HEK293 (cell line): ENCODE results near the gene PLEKHJ1.

Experiments used
- CTCF ChIP-seq: fragments of 450-650 bp; formaldehyde crosslinking; IDR thresholded peaks from 2 replicates; pipeline ENCODE4 v1.5.1; 2016; ENCODE audit warnings: missing biosample characterization, missing genetic modification characterization
- GLI2 ChIP-seq: fragments of 450-650 bp; formaldehyde crosslinking; IDR thresholded peaks from 2 replicates; pipeline ENCODE4; 2017; ENCODE audit warnings: missing biosample characterization, missing genetic modification characterization, low read depth, borderline replicate concordance
- INSM2 ChIP-seq: fragments of 450-650 bp; formaldehyde crosslinking; IDR thresholded peaks from 2 replicates; pipeline ENCODE4 v1.5.1; 2016; ENCODE audit warnings: missing biosample characterization, missing genetic modification characterization
- KLF1 ChIP-seq: fragments of 450-650 bp; formaldehyde crosslinking; IDR thresholded peaks from 2 replicates; pipeline ENCODE4 v1.5.1; 2016; ENCODE audit warnings: missing biosample characterization, missing genetic modification characterization
- RBAK ChIP-seq: fragments of 450-650 bp; formaldehyde crosslinking; IDR thresholded peaks from 2 replicates; pipeline ENCODE4 v1.5.1; 2016; ENCODE audit warnings: missing biosample characterization, missing genetic modification characterization
- YY2 ChIP-seq: fragments of 450-650 bp; formaldehyde crosslinking; IDR thresholded peaks from 2 replicates; pipeline ENCODE4 v1.5.1; 2016; ENCODE audit warnings: missing biosample characterization, missing genetic modification characterization
- ZBTB8A ChIP-seq: fragments of 450-650 bp; formaldehyde crosslinking; IDR thresholded peaks from 2 replicates; pipeline ENCODE4 v1.5.1; 2016; ENCODE audit warnings: missing biosample characterization, missing genetic modification characterization
- ZNF10 ChIP-seq: fragments of 450-650 bp; formaldehyde crosslinking; IDR thresholded peaks from 2 replicates; pipeline ENCODE4 v1.5.1; 2017; ENCODE audit warnings: missing biosample characterization, missing genetic modification characterization
- ZNF274 ChIP-seq, 2 experiments: fragments of 200-500 bp in 1 of 2; fragments of 450-650 bp in 1 of 2; sonication (Bioruptor generic) in 1 of 2; formaldehyde crosslinking in 1 of 2; IDR thresholded peaks; 2 replicates each; pipeline versions ENCODE4 v1.5.1 to v1.6.1; 2014 to 2016; ENCODE audit warnings: borderline replicate concordance in 1 of 2, inconsistent platforms in 1 of 2, low read length in 1 of 2, missing biosample characterization in 1 of 2, missing genetic modification characterization in 1 of 2
- ZNF292 ChIP-seq: fragments of 450-650 bp; formaldehyde crosslinking; IDR thresholded peaks from 2 replicates; pipeline ENCODE4 v1.5.1; 2016; ENCODE audit warnings: low read depth, missing biosample characterization, missing genetic modification characterization, borderline replicate concordance
- ZNF549 ChIP-seq: fragments of 450-650 bp; IDR thresholded peaks from 2 replicates; pipeline ENCODE4 v1.5.1; 2018; ENCODE audit warnings: missing biosample characterization, missing genetic modification characterization, mild to moderate bottlenecking, inconsistent platforms, moderate library complexity

DNA sequence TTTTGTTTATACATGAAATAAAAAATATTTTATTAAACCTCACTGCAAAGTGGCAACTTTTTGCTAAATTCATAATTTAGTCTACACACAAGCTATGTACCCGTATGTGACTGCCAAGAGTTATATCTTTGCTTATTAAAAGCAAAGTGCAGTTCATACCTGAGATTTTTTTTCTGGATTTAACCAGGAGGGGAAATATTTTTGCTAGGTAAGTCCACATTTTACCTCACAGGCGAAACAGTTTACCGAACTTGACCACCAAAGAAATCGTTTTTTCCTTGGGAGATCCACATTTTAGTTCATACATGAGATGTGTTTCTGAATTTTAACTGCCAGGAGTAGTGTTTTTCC is 32.3 kb upstream of the PLEKHJ1 start:
- TF ChIP-seq CTCF (tag by site-specific recombination) (no peak), ZNF10 (tag by site-specific recombination) (no peak), GLI2 (tag by site-specific recombination) (no peak), ZNF292 (tag by site-specific recombination) (no peak), INSM2 (no peak), ZNF549 (tag by site-specific recombination) (no peak), ZNF274 (IDR thresholded peaks at IDR 0.05; ENCODE audit: low read length) (no peak), ZNF274 (tag by site-specific recombination; IDR thresholded peaks at IDR 0.05; ENCODE audit: borderline replicate concordance) (no peak), YY2 (tag by site-specific recombination) (no peak), RBAK (tag by site-specific recombination) (no peak), KLF1 (tag by site-specific recombination) (no peak), ZBTB8A (tag by site-specific recombination) (no peak)
